Activated T-helper 17 cell treated with anti-CD3 and anti-CD28 coated beads, Interleukin-2, amount 50 U/mL, for 72 hours (primary cell): Measurements from ENCODE around the gene LMX1B. TPM values are rescaled to one million over a fixed set of nuclear protein-coding genes. Genes with fewer than 3 reads are reported as not detected.
"Not testable (repeated sequence)": the region's sequence is repeated elsewhere in the genome, so short reads cannot be mapped to it uniquely, and the experiment has no call there.

ENCODE experiments used
- ATAC-seq: fragments of 150-1000 bp; cut with Tn5 transposase; replicated peaks from 2 replicates; pipeline ENCODE4 v1.10.0; 2021; ENCODE audit warnings: mild to moderate bottlenecking, moderate library complexity
- H3K27ac Mint-ChIP-seq: one replicate; pipeline ENCODE4 v1.8.0; 2022; ENCODE audit warnings: mixed read lengths
- H3K27me3 Mint-ChIP-seq: one replicate; pipeline ENCODE4 v1.8.0; 2022; ENCODE audit warnings: mixed read lengths
- H3K36me3 Mint-ChIP-seq: one replicate; pipeline ENCODE4 v1.8.0; 2022; ENCODE audit warnings: low read depth, mild to moderate bottlenecking, mixed read lengths
- H3K4me1 Mint-ChIP-seq: one replicate; pipeline ENCODE4 v1.8.0; 2022; ENCODE audit warnings: mixed read lengths
- H3K4me3 Mint-ChIP-seq: one replicate; pipeline ENCODE4 v1.8.0; 2022; ENCODE audit warnings: mild to moderate bottlenecking, mixed read lengths
- H3K9me3 Mint-ChIP-seq: one replicate; pipeline ENCODE4 v1.8.0; 2022; ENCODE audit warnings: mixed read lengths
- total RNA-seq, 2 donors: library from RNA; stranded (reverse); gene quantifications; one replicate each; pipeline ENCODE4 v1.2.3, GENCODE V29; 2022

The LMX1B gene
- total RNA-seq, 2 donors from 2014 or later = not detected

- not testable (repeated sequence) for H3K27ac Mint-ChIP-seq, H3K36me3 Mint-ChIP-seq, ATAC-seq, H3K4me3 Mint-ChIP-seq, H3K9me3 Mint-ChIP-seq, H3K27me3 Mint-ChIP-seq
- peaks cover 15% of the 10 kb centered on the region for H3K4me1 Mint-ChIP-seq
Observed at GRCh38 chr9:126707712-126708111, 94.0 kb downstream of the LMX1B start.

- Mint-ChIP-seq H3K4me1 (peaks cover 15% of the 10 kb centered on the region), H3K27me3 (peaks cover 8% of the 10 kb centered on the region), H3K36me3 (no peaks in the 10 kb centered on the region), H3K27ac (no peak overlapping the region), H3K9me3 (no peaks in the 10 kb centered on the region), H3K4me3 (no peak overlapping the region)
- ATAC-seq = no peak
Observed at GRCh38 chr9:126708178-126708577, 94.5 kb downstream of the LMX1B start.

DNA sequence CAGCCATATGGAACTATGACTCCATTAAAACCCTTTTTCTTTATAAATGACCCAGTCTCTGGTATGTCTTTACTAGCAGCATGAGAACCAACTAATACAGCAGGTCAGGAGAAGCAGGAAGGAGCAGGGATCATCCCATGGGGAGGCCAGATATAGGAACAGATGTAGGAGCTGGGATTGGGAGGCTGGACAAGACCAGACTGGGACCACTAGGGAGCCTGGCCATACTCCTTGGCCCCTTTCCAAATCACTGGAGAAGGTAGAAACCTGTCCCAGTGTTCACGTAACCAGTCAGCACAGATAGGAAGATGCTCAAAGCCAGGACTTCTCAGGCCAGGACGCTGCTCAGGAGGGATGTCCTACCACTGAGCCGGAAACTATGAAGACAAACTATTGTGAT, 95.5 kb downstream of the LMX1B start:
- peaks cover 15% of the 10 kb centered on the region for H3K4me1 Mint-ChIP-seq
- no peak overlapping the region for H3K27ac Mint-ChIP-seq
- ATAC-seq = no peak
- H3K27me3 Mint-ChIP-seq = peaks cover 8% of the 10 kb centered on the region
- H3K36me3 Mint-ChIP-seq = no peaks in the 10 kb centered on the region
- H3K4me3 Mint-ChIP-seq = no peak overlapping the region
- H3K9me3 Mint-ChIP-seq = no peaks in the 10 kb centered on the region

DNA sequence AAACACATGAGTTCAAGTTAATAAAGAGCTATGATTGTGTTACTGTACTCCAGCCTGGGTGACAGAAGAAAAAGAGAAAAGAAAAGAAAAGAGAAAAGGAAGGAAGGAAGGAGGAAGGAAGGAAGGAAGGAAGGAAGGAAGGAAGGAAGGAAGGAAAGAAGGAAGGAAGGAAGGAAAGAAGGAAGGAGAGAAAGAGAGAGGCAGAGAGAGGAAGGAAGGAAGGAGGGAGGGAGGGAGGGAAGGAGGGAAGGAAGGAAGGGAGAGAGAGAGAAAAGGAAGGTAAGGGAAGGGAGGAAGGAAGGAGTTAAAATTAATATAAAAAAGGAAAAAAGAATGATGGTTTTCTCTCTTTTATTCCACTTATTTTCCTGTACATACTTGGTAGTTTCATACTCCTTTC, 101.7 kb downstream of the LMX1B start:
- Mint-ChIP-seq H3K36me3 (no peaks in the 10 kb centered on the region), H3K27me3 (no peaks in the 10 kb centered on the region), H3K4me1 (peaks cover 9% of the 10 kb centered on the region), H3K27ac (peak overlapping the region; percentile 48), H3K9me3 (no peaks in the 10 kb centered on the region), H3K4me3 (no peak overlapping the region)
- no peak for ATAC-seq

GRCh38 chr9:126717441-126717840, 103.7 kb downstream of the LMX1B start:
- H3K4me1 Mint-ChIP-seq = peaks cover 18% of the 10 kb centered on the region
- not testable (repeated sequence) for H3K36me3 Mint-ChIP-seq, H3K27me3 Mint-ChIP-seq, H3K4me3 Mint-ChIP-seq, H3K9me3 Mint-ChIP-seq, ATAC-seq, H3K27ac Mint-ChIP-seq

- peaks cover 18% of the 10 kb centered on the region for H3K4me1 Mint-ChIP-seq
- ATAC-seq = peak; percentile 57
- H3K27ac Mint-ChIP-seq = peak overlapping the region; percentile 89
- no peaks in the 10 kb centered on the region for H3K27me3 Mint-ChIP-seq
- peak overlapping the region; percentile 76 for H3K4me3 Mint-ChIP-seq
- H3K9me3 Mint-ChIP-seq = no peaks in the 10 kb centered on the region
- H3K36me3 Mint-ChIP-seq = no peaks in the 10 kb centered on the region
Observed at GRCh38 chr9:126719618-126720031, 105.9 kb downstream of the LMX1B start.

- no peaks in the 10 kb centered on the region for H3K27me3 Mint-ChIP-seq
- H3K4me1 Mint-ChIP-seq = peaks cover 18% of the 10 kb centered on the region
- H3K9me3 Mint-ChIP-seq = no peaks in the 10 kb centered on the region
- H3K4me3 Mint-ChIP-seq = peak overlapping the region; percentile 76
- no peaks in the 10 kb centered on the region for H3K36me3 Mint-ChIP-seq
- peak overlapping the region; percentile 89 for H3K27ac Mint-ChIP-seq
- ATAC-seq = no peak
Observed at GRCh38 chr9:126720036-126720435, 106.3 kb downstream of the LMX1B start.

- H3K9me3 Mint-ChIP-seq = no peaks in the 10 kb centered on the region
- peak overlapping the region; percentile 89 for H3K27ac Mint-ChIP-seq
- H3K4me1 Mint-ChIP-seq = peaks cover 18% of the 10 kb centered on the region
- H3K36me3 Mint-ChIP-seq = no peaks in the 10 kb centered on the region
- ATAC-seq = no peak
- no peaks in the 10 kb centered on the region for H3K27me3 Mint-ChIP-seq
- H3K4me3 Mint-ChIP-seq = peak overlapping the region; percentile 76
Observed at GRCh38 chr9:126720661-126721563, 107.2 kb downstream of the LMX1B start.

- ATAC-seq = no peak
- no peaks in the 10 kb centered on the region for H3K36me3 Mint-ChIP-seq
- peak overlapping the region; percentile 76 for H3K4me3 Mint-ChIP-seq
- H3K27me3 Mint-ChIP-seq = no peaks in the 10 kb centered on the region
- peak overlapping the region; percentile 78 for H3K27ac Mint-ChIP-seq
- no peaks in the 10 kb centered on the region for H3K9me3 Mint-ChIP-seq
- peaks cover 18% of the 10 kb centered on the region for H3K4me1 Mint-ChIP-seq
Observed at GRCh38 chr9:126721564-126721981, 107.8 kb downstream of the LMX1B start.

DNA sequence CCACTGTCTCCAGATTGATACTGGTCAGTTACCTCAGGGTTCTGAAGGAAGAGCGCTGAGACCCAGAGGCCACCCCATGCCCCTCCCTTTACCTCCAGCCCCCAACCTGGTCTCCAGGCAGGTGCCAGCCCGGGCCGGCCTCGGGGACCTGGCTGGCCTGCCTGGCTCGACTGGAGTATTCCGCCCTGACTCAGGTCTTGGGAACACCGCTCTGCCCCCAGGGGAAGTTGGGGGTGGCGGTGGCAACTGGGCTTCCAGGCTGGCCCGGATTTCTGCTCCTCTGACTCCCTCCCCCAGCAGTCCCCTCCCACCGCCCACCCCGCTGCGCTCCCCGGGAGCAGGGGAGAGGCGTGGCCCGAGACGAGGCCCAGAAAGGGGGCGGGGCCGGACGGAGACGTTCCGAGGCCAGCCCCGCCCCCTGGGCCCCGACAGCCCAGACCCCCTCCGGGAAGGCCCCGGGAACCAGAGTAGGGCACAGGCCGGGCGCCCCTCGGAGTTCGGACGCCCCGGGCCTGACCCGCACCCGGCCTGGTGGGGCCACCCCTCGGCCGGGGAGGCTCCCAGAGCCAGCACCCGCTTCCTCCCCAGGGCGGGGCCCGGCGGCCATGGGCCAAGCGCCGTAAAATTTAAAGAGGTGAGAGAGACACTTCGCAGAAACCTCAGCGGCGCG, 108.7 kb downstream of the LMX1B start:
- no peaks in the 10 kb centered on the region for H3K36me3 Mint-ChIP-seq
- peak overlapping the region; percentile 83 for H3K4me3 Mint-ChIP-seq
- H3K9me3 Mint-ChIP-seq = no peaks in the 10 kb centered on the region
- peaks cover 18% of the 10 kb centered on the region for H3K4me1 Mint-ChIP-seq
- peak overlapping the region; percentile 78 for H3K27ac Mint-ChIP-seq
- H3K27me3 Mint-ChIP-seq = no peaks in the 10 kb centered on the region
- ATAC-seq = peak; percentile 82

DNA sequence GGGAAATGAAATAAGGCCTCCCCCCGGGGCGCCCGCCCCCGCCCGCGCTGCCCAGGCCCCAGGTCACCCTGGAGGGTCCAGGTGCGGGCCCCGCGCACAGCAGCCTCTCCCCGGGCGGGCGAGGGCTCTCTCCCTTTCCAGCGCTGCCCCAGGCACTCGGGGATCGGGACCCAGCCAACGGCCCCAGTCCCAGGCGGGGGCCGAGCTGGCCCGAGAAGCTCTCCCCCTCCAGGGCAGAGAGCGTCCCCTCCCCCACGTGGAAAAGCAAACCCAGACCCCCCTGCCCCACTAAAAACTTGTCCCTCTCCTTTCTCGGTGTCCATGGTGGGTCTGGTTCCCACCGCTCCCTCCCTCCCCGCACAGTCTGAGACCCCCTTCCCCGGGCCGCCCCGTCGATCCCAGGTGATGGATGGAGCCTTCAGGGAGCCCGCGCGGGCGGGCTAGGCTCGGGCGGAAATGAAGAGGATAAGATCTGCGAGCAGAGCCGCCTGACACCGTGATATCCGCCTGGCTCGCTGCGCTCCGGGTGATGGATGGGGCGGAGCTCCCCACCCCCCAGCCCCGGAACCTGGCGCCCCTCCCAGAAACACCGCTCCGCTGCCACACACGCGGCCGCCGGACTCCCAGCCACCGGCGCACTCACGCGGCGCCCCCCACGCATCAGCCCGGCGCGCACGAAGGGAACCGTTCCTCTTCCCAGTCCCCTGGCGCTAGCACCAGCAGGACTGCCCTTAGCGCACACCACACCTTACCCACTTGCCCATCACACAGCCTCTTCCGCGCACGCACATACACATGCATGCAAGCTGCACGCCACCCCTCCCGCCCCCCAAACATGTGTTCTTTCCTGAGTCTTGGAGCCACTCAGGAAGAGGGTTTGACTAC, 109.4 kb downstream of the LMX1B start:
- Mint-ChIP-seq H3K4me3 (peak overlapping the region; percentile 83), H3K4me1 (peaks cover 18% of the 10 kb centered on the region)

GRCh38 chr9:126723807-126724172, 110.1 kb downstream of the LMX1B start:
- H3K4me3 Mint-ChIP-seq = peak overlapping the region; percentile 83
- H3K4me1 Mint-ChIP-seq = peaks cover 18% of the 10 kb centered on the region
- H3K9me3 Mint-ChIP-seq = no peaks in the 10 kb centered on the region
- H3K27ac Mint-ChIP-seq = peak overlapping the region; percentile 35
- ATAC-seq = no peak
- H3K27me3 Mint-ChIP-seq = no peaks in the 10 kb centered on the region
- H3K36me3 Mint-ChIP-seq = no peaks in the 10 kb centered on the region

More for the DNA sequence above, 109.4 kb downstream of the LMX1B start:
- no peaks in the 10 kb centered on the region for H3K9me3 Mint-ChIP-seq
- H3K36me3 Mint-ChIP-seq = no peaks in the 10 kb centered on the region
- peak; percentile 78 for ATAC-seq
- peak overlapping the region; percentile 35 for H3K27ac Mint-ChIP-seq
- H3K27me3 Mint-ChIP-seq = no peaks in the 10 kb centered on the region

DNA sequence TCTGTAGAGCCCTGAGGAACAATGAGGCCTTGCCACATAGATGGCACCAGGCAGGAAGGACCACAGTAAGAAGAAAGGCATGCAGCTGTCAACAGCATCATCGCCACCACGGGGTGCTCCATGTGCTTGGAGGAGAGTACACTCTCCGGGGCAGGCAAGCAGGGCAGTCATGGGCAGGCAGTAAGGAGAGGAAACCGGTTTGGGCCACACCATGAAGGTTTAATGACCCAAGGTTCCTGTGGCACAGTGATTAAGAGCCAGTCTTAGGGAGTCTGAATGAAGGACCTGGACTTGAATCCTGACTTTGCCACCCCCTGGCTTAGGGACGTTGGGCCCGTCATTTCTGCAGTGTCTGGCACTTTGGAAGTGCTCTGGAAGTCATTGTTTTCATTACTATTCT, 110.5 kb downstream of the LMX1B start:
- H3K27me3 Mint-ChIP-seq = no peaks in the 10 kb centered on the region
- no peak for ATAC-seq
- H3K27ac Mint-ChIP-seq = peak overlapping the region; percentile 35
- H3K36me3 Mint-ChIP-seq = no peaks in the 10 kb centered on the region
- no peaks in the 10 kb centered on the region for H3K9me3 Mint-ChIP-seq
- peak overlapping the region; percentile 83 for H3K4me3 Mint-ChIP-seq
- peaks cover 18% of the 10 kb centered on the region for H3K4me1 Mint-ChIP-seq

DNA sequence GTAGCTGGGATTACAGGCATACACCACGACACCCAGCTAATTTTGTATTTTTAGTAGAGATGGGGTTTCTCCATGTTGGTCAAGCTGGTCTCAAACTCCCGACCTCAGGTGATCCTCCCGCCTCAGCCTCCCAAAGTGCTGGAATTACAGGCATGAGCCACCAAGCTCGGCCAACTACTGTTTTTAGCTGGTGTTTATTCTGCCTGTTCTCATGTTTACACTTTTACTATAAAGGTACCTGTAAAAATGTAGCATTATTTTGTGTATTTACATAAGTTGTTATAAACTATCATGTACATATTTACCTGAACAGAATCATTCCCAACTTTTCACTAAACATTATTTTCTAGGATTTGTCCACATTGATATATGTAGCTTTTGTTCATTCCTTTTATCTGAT, 111.8 kb downstream of the LMX1B start:
- H3K27me3 Mint-ChIP-seq, H3K4me3 Mint-ChIP-seq, H3K27ac Mint-ChIP-seq, H3K9me3 Mint-ChIP-seq, ATAC-seq, H3K4me1 Mint-ChIP-seq, H3K36me3 Mint-ChIP-seq: not testable (repeated sequence)
